ENCODE results near the gene MLIP.
"Not testable (repeated sequence)": the region's sequence is repeated elsewhere in the genome, so short reads cannot be mapped to it uniquely, and the experiment has no call there.

MLIP gene

GRCh38 chr6:54151861-54152260 is 40.6 kb downstream of the MLIP start:
- no peak for DNase-seq

DNA sequence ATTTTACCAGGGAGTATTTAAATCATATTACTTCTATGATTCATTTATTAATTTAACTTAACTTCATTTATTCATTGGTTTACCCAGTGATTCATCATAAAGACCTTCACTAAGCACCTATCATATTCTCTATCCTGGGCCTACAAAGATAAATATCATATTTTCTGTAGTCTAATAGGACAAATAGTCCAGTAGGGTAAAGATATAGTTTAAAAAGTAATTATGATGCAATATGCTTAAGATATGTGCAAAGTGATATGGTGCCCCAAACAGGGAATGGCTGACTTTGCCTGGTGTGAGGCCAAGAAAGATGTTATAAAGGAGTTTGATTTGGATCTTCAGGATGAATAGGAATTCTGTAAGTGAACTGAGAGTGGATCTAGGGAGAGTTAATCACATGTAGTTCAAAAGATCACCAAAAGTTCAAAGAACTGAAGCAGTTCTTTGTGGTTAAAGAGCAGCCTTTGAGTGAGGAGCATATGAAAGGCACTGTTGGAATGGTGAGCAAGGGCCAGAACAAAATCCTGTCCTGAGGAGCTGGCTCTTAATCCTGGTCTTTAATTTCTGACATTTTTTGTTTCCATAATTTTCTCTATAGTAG is 45.5 kb downstream of the MLIP start:
- DNase-seq, result no peak

DNA sequence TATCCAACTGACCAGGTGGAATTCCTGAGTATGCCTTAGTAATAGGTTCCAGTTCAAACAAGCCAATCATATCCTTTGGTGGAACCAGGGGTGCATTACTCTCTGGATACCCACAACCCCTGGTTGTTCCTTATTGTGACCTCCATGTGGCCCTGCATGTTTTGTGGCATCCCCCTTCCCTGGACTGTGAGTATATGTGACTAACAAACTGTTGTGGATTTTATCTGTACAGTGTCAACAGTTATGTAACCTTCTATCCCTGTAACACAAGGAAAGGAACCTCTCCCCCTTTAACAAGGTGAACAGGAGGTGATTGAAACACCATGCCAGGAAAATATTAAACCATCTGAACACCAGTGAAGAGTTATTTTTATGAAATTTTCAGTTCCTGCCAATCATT is 46.2 kb downstream of the MLIP start:
- DNase-seq, result no peak

- DNase-seq, result no peak
These were observed 61.8 kb downstream of the MLIP start for GRCh38 chr6:54173089-54173488.

GRCh38 chr6:54179152-54179551 is 67.9 kb downstream of the MLIP start:
- no peak for DNase-seq

- DNase-seq, result no peak
These were observed 72.4 kb downstream of the MLIP start for GRCh38 chr6:54183616-54184015.

GRCh38 chr6:54185885-54186284 is 74.6 kb downstream of the MLIP start:
- no peak for DNase-seq

DNA sequence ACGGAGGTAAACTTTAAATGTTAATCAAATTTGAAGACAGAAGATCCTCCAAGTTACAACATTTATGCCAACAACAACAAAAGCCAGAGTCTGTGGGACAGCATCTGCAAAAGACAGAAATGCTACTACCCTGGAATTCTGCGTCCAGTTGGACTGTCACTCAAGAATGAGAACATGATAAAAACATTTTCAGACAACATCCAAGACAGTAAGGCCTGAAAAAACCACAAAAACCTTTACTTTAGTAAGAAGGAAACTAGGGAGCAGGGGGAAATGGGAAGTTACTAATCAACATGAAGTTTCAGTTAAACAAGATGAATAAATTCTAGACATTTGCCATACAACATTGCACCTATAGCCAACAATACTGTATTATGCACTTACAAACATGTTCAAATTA is 77.6 kb downstream of the MLIP start:
- no peak for DNase-seq

- no peak for DNase-seq
These were observed 80.2 kb downstream of the MLIP start for GRCh38 chr6:54191461-54191860.

DNA sequence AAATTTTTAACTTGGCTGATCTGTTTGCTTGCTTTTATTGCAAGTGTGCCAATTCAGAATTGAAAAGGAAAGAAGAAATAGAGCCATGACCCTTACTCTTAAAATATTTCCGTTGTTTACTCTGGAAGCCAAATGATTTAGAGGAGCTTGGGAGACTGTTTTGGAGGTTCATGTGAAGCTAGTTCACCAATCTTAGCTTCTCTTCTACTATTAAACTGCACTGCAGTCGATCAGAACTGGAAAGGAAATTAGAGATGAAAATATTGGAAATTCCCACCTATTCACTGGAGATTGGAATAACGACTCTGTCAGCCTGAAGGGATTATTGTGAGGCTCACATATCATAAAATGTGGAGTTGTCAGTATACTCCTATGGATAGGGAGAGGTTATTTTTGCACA is 81.8 kb downstream of the MLIP start:
- DNase-seq, result no peak

- DNase-seq, result no peak
These were observed 82.3 kb downstream of the MLIP start for GRCh38 chr6:54193560-54193959.

- DNase-seq, result no peak
These were observed 82.8 kb downstream of the MLIP start for GRCh38 chr6:54194067-54194466.

DNA sequence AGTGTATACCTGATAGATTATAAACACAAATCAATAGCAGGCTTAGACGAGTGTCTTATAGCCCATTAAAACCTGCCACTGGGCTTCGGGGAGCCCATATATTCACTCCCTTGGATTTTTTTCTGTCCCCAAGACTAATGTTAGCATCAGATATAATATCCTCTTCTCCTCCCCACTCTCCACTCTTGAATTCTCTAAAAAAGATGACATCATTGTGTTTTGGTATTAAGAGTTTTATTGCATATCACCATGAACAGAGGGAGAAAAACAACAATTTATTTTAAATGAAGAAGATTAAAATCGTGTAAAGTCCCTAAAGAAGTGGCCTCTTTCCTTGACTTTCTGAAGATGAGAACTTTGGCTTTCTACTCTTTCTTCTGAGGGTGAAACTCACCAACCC is 84.4 kb downstream of the MLIP start:
- no peak for DNase-seq

GRCh38 chr6:54196905-54197304 is 85.7 kb downstream of the MLIP start:
- no peak for DNase-seq

DNA sequence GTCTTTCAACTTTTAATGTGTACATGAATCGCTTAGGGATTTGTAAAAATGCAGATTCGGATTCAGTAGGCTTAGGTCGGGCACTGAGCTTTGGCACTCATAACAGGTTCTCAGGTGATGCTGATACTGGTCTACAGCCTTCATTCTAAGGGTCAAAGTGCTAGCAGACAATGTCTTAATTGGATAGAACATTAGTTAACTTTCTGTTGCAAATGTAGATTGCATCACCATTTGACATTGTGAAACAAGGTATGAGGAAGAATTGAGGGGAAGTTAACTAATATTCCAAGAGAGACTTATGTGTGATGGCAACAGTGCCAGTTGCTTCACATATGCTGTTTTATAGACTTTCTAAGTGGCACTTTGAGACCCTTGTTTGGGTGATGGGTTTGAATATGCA is 86.9 kb downstream of the MLIP start:
- no peak for DNase-seq

DNA sequence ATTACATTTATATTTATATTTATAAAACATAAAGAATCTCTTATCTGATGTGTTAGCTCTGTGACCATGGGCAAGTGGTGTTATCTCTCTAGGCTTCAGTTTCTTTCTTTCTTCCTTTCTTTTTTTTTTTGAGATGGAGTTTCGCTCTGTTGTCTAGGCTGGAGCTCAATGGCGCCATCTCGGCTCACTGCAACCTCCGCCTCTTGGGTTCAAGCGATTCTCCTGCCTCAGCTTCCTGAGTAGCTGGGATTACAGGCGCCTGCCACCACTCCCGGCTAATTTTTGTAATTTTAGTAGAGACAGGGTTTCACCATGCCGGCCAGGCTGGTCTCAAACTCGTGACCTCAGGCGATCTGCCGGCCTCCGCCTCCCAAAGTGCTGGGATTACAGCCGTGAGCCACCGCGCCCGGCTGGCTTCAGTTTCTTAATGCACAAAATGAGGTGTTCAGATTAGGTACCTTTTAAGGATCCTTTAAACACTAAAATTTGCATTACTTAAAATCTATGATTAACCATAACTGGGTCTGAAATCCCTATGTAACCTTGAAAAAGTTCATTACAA is 92.3 kb downstream of the MLIP start:
- not testable (repeated sequence) for DNase-seq

DNA sequence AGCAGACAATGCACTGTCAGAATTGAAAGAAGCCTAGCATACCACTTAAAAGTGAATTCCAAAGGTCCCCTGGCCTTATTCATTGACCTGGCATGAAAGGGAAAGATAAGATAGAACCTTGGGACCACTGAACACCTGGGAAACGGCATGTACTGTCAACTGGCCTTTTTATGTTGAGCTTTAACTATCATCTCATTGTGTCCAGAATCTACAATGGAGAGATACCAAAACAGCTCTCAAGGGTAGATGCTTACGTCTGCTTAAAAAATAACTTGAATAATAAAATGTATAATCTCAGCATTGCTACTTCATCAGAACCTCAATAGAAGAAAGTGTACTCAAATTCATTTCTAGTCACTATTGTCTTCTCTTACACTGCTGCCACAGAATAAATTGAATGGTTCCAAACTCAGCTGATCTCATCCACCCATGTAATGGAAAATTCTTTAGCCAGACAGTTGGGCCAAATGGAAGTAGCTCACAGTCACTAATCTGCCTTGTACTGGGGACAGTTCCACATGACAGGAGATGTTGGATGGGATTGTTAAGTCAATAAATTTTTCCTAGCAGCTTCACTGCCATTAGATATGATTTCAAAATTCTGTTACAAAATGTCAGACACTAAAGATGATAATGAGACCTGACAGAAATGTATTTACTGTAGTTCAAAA is 93.8 kb downstream of the MLIP start:
- DNase-seq, result no peak

- DNase-seq, result no peak
These were observed 95.3 kb downstream of the MLIP start for GRCh38 chr6:54206510-54206909.

- DNase-seq, result not testable (repeated sequence)
These were observed 98.7 kb downstream of the MLIP start for GRCh38 chr6:54209983-54210382.

- no peak for DNase-seq
These were observed 103.0 kb downstream of the MLIP start for GRCh38 chr6:54214286-54214685.

GRCh38 chr6:54216336-54216735 is 105.1 kb downstream of the MLIP start:
- no peak for DNase-seq

GRCh38 chr6:54217018-54217417 is 105.8 kb downstream of the MLIP start:
- no peak for DNase-seq

GRCh38 chr6:54222217-54222616 is 111.0 kb downstream of the MLIP start:
- no peak for DNase-seq

- DNase-seq, result no peak
These were observed 121.5 kb downstream of the MLIP start for GRCh38 chr6:54232703-54233102.

DNA sequence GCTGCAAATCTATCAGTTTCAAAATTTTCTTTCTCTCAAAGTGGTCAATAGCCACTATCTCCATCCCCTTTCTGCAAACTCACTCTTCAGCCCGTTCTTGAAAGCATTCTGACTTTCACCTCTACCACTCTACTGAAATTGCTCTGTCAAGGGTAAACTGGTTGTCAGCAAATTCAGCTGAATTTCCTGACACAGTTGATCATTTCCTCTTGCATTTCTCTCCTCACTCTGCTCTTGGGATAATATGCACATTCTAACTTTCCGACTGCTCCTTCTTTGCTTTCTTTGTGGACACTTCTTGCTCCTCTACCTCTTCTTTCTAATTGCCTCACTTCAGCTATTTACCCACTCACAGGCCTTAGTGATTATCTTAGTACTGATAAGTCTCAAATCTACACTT is 123.3 kb downstream of the MLIP start:
- no peak for DNase-seq

All from NCI-H774 (cell line).